Activated naive CD8-positive, alpha-beta T cell treated with anti-CD3 and anti-CD28 coated beads, Interleukin-2, amount 50 U/mL, for 16 hours (primary cell): ENCODE results near the gene HLA-DRB1.
"Not testable (repeated sequence)": the region's sequence is repeated elsewhere in the genome, so short reads cannot be mapped to it uniquely, and the experiment has no call there.

Experiments used
- DNase-seq: peaks from one replicate; pipeline ENCODE4 v3.0.0-alpha.2; 2020; ENCODE audit warnings: low read depth, low spot score

The HLA-DRB1 gene

DNA sequence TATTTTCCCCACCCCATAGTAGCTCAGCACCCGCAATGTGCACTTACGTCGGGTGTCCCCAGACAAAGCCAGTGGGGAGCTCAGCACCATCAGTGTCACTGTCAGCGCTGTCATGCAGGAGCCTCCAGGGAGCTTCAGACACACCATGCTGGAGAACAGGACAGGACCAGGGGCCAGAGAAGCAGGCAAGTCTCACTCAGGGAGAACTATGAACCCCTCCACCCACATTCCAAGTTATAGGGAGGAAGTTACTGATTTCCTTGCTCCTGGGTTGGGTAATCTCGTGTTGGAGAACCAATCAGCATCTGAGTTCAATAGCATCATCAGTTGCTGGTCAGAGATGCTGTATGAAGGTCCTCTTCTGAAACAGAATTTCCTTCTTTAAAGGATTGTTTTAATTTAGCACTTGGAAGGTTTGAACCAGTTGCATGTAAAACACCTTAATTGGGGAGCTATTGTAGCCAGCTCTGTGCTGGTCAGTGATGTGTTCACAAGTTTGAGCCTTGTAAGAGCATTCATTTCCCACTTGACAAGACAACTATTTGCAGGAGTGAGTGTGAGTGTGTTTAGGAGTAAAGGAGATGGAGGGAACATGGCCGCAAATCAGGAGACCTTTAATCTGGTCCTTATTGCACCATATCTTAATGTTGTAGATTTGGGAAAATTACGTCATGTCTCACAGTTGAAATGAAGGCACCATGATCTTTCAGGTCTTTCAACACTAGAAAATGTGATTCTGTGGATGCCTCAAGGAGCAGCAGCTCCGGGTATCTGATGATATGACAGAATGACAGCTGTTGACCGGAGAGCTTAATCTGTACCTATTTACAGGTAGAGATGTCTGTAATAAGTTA lies at the start of gene HLA-DRB1:
HLA-DRB1 (minus strand) TSS at position 253 of the 854 bp plus-strand sequence; CDS start at position 147, 106 bp downstream.
- no peak for DNase-seq

DNA sequence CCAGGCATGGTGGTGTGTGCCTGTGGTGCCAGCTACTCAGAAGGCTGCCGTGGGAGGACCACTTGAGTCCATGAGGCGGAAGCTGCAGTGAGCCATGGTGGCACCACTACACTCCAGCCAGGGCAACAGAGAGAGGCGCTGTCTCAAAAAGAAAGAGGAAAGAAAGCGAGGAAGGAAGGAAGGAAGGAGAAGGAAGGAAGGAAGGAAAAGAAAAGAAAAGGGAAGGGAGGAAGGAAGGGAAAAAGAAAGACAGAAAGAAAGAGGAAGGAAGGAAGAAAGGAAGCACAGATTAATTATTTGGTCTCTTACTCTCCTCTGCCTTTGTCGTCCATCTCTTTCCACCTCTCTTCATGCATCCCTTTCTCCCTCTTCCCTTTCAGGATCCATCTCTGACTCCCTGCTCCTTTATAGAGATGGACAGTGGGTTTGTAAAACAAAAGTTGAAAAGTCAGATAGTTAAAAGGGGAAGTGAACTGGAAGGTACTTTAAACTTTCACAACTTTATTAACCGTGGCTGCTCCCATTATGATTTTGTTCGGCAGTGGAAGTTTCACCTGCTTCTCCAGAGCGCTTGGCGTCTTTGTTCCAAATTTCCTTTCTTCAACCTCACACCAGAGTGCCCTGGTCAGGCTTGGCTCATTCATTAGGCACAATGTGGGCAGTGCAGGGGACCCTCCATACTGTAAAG lies 49.0 kb upstream of the HLA-DRB1 start:
- DNase-seq = no peak

DNA sequence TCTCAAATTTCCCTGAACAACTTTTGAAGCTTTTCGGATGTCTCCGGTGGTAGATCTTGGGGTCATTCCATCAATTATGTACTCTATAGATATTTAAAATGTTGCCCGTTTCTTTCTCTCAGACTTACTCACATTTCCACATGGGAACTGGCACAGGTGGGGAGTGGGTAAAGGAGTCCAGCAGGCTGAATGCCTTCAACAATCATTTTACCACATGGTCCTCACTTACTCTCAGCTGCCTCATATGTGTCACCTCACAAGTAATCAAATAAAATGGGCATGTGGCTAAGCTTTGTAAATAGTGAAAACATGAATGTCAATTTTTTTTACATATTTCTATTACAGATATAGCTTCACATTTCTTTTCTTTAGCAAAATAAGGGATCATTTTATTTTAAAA lies 48.2 kb upstream of the HLA-DRB1 start:
- no peak for DNase-seq

DNA sequence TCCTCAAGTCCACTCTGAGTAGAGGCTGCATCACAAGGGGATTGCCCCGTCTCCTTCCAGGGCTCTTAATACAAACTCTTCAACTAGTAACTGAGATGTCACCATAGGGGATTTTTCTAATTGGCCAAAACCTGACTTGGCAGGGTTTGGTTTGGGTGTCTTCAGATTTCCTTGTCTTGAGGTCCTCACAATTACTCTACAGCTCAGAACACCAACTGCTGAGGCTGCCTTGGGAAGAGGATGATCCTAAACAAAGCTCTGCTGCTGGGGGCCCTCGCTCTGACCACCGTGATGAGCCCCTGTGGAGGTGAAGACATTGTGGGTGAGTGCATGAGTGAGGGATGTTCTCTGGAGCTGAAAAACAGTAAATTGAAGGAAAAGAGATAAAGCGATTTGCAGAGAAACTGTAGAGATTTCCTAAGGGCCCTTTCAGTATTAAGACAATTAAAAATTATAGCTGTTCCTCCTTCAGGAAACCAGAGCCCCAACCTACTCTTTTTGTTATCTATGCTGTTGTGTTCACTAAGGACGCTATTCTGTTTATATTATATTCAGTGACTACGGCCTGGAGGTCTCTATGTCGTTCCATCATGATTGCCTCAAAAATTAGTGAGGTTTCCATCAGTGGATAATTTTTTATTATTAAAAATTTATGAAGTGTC lies 47.7 kb upstream of the HLA-DRB1 start, which contains the start of gene HLA-DQA1:
HLA-DQA1 (plus strand) TSS at position 188 of the 662 bp plus-strand sequence; CDS start at position 241, 53 bp downstream.
- no peak for DNase-seq

DNA sequence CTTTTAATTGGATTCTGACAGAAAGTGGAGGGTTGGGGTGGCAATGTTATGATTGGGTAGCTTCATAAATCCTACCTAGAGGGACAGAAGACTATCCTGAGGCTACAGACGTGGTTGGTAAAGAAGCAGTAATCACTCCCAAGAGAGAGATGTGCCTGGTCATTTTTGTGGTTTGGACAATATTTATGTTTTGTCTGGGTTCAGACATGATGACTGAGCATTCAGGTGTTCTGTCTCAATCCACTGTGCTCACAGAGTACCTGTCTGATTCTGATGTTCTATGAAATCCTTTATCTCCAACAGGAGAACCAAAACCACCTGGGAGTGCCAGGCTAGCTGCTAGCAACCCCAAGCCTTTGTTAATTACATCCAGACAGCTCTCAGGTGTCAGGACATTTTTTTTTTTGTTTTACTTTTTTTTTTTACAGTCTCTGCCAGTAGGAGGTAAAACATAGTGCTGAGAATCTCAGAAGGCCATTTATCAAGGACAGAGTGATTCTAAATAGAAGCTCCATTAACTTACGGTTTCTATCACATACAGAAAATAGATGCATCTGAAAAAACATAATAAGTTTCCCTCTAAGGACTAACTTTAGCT lies 46.0 kb upstream of the HLA-DRB1 start:
- no peak for DNase-seq

DNA sequence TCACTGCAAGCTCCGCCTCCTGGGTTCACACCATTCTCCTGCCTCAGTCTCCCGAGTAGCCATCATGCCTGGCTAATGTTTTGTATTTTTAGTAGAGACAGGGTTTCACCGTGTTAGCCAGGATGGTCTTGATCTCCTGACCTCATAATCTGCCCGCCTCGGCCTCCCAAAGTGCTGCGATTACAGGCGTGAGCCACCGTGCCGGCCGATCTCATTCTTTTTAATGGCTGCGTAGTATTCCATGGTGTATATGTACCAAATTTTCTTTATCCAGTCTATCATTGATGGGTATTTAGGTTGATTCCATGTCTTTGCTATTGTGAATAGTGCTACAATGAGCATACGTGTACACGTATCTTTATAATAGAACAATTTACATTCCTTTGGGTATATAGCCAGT lies 40.1 kb upstream of the HLA-DRB1 start:
- not testable (repeated sequence) for DNase-seq

DNA sequence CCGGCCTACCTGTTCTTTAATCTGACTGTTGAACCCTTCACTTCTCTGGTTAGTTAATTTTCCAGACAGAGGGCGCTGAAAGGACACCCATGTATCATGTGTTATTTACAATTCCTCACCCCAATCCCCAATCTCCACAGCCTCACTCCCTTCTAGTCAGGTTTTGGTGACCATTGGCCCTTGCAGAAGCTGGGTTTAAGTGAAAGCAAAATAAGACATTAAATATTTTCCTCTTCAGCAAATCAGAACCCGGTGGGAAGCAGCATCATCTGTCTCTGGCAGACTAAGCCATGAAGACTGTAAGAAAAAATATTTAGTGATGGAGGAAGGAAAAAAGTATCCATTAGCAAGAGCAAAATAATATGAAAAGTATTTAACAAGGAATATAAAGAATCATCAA lies 38.2 kb upstream of the HLA-DRB1 start:
- DNase-seq = no peak

DNA sequence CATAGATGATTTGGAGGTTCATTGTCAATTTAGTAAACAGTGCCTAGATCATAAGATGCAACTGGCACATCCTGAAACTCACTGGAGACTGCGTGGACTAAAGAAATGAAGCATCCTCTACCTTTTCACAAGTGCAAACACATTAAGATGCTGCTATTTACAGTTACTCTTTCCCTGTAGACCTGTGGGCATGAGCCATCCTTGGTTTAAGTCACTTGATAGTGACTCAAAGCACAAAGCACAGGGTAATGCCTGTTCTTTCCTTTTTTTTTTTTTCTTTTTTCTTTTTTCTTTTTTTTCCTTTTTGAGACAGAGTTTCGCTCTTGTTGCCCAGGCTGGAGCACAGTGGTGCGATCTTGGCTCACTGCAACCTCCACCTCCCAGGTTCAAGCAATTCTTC lies 37.6 kb upstream of the HLA-DRB1 start:
- DNase-seq = no peak

DNA sequence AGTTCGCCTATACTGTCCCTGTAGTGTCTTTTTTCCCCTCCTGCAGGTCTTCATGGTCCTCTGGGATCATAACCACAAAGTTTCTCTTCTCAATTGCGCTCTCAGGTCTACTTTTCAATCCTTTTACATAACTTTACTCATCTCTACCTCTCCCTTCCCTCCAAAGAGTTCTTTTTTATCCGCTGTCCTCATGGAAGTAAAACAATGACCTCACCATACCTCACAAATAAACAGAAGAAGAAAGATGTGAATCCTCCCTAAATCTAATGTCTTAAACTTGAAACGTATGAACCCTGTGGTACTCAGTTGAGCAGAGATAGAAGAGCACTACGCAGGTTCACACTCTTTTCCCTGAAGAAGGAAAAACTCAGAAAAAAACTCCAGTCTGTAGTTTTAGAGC lies 35.5 kb upstream of the HLA-DRB1 start:
- DNase-seq = no peak

DNA sequence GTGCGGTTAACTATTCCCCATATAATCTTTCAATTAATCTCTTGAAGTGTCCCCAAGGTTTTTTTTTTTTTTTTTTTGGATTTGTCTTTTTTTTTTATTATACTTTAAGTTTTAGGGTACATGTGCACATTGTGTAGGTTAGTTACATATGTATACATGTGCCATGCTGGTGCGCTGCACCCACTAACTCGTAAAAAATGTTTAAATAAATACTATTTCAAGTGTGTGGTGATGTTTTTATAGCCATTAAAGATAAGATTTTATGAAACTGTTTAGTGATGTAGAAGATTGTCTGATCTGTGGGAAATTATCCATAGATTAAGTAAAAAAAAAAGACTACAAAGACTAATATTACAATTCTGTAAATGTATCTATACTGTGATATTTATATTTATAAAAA lies 34.9 kb upstream of the HLA-DRB1 start:
- no peak for DNase-seq

DNA sequence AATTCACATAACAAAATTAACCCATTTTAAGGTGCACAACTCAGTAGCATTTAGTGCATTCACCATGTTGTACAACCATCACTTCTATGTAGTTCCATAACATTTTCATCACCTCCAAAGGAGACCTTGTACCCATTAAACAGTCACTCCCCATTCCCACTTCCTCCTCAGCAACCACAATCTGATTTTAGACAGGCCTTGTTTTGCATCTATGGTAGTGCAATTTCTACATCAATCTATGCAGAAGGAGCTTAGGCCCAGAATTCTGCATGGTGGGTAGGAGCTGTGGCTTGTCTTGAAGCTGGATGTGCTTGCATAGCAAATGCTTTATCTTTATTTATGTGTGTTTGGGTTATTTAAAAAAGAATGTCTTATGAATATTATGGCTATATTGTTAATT lies 34.0 kb upstream of the HLA-DRB1 start:
- DNase-seq = no peak

DNA sequence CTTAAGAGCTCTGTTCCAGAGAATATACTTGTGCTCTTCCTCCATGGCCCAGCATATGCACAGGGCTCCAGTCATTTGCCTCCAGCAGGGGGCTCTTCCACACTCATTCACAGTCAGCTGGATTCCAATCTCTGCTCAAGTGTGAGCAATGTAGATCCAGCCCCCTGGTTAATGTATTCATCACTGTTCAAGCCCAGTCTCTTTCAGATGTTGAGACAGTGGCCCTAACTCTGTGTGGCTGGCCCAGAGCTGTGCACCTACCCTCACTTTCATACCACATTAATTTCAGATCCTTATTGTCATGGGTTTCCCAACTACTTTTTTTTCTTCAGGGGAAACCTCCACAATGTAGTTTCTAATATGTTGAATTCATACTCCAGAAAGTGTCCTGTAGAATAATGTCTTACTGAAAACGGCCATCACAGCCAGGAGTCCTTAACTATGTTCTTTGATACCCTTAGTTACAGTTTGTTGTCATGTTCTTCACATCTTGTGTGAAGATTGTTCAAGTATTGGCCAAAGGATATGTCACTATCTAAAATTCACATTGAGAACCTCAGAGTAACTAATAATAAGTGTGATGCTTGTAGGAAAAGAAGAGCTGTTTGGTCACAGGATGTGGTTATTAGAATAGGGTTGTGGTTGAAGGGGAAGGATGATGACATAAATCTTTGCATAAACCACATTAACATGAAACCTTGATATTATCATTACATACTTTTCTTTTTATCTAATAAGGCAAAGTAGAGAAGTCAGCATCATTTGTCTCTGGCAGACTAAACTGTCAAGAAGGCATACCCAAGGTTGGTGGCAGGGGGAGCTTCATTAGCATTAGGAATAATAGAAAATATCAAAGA lies 33.1 kb upstream of the HLA-DRB1 start:
- peak; percentile 5 for DNase-seq

DNA sequence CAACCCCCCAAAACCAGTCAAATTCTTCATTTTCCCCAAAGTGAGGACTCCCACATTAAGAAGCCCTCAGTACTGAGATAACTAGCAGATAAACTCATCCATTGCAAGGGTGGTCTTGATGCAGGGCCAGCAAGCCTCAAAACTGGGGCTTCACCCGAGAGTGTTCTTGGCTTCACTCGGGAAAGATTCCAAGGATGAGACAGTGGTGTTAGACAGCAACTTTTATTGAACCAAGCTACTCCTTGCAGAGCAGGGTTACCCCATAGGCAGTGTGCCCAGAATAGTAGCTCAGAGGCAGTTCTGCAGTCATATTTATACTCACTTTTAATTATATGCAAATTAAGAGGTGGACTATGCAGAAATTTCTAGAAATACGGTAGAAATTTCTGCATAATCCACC lies 31.7 kb upstream of the HLA-DRB1 start:
- no peak for DNase-seq

DNA sequence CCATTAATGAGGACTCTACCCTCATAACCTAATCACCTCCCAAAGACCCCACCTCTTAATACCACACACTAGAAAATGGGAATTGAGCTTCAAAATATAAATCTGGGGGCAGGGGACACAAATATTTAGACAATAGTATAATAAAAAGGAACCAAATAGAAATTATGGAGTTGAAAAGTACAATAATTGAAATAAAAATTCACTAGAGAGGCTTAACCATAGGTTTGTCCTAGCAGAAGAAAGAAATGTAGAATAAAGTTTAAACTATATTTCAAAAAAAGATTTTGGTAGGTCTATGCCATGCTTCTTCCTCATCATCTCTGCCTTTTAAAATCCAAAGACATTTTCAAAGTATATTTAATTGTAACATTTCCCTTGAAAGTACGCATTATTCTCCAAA lies 28.1 kb upstream of the HLA-DRB1 start:
- DNase-seq = no peak

DNA sequence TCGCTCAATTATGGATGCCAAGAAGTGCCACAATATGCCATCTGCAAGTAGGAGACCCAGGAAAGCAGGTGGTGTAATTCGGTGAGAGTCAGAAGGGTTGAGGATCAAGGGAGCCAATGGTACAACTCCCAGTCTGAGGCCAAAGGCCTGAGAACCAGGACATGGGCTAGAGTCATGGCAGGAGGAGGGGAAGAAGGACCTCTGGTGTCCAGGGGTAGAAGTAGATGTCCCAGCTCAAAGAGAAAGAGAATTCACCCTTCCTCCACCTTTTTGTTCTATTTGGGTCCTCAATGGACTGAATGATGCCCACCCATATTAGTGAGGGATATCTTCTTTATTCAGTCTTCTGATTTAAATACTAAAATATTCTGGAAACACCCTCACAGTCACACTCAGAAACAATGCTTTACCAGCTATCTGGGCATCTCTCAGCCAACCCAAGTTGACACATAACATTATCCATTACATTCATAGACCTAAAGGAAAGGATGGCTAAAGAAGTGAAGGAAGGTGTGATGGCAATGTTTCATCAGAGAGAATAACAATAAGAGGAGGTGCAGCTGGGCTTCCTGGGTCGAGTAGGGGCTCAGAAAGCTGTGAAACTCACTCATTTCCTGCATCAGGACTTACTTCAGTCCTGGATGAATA lies 26.4 kb upstream of the HLA-DRB1 start:
- no peak for DNase-seq

DNA sequence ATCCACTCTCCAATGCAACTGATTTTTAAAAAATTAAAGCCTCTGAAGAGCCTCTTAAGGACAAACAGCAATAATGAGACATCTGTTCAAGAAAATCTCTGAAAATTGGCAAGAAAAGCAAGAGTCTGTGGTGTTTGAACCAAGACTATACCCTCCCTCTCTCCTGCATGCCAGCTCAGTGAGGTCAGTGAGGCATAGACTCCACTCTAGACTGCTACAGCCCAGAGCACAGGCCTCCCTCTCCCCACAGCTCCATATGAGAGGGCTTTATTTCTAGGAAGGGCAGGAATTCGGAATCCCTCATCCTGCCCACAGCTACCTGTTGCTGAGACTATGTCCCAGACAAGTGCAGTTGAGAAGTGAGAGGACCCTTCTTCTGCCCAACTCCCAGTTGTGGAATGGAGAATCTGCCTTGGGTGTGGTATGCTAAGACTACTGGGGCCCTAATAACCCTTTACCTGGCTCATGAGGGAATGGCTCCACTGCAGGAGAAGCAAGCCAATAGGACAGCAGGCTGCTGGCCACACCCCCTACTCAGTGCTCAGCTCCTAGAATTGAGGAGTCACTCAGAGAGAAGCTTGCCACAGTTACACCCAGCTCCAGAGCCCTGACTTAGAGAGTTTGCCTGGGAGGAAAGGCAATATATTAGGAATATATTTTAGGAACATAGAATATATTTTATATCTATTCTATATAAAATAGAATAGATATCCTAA lies 24.9 kb upstream of the HLA-DRB1 start:
- DNase-seq = no peak

DNA sequence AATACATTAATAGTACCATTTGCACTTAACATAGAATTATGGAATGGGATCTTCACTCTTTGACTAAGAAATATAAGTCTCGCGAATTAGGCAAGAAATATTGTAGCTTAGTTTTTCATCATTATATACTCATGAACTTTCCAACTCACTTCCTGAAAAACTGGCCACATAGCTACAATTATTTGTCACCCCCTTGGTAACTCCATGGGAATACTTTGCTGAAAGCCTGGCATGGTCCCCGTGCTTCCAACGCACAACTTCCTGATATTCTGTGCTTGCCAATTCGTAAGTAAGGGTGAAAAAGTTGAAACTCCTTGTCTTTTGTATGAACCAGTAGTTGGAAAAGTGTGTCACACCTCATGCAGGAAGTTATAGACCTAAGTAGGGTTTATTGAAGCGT lies 23.8 kb upstream of the HLA-DRB1 start:
- DNase-seq = no peak

DNA sequence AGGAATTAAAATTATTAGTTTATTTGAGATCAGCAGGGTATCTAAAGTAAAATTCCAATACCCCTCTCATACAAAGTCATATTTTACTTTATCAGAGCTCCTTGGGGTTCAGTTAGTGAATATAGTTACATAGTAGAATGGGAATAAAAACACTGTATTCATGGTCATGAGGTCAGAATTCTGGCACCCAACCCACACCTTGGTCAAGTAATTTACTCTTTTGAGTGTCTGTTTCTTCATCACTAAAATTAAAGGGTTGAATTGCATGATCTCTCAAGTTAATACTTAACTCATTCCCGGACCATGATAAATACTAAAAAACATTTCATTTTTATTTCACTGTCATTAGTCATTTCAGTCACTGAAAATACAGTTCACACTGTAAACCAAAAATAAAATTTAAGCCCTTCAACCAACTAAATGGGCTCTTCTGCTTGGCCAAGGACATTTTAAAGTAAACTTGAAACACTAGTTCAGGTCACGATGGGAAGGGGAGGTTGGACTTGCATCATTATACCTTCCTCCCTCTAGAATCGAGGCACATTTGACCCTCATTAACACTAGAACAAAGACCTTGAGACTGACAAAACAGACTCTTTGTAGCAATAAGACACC lies 21.1 kb upstream of the HLA-DRB1 start:
- DNase-seq = no peak
